PC-3 (cell line): ENCODE results near the gene CCN6. TPM values are rescaled to one million over a fixed set of nuclear protein-coding genes. Genes with fewer than 3 reads are reported as not detected.

Source experiments
- ATAC-seq: fragments of 200-7000 bp; cut with Tn5 transposase; 2 replicates; pipeline ENCODE4 v1.9.1; 2020; ENCODE audit warnings: mild to moderate bottlenecking, moderate library complexity
- BruUV-seq: library from RNA; stranded (reverse); fragments of 400-500 nt; replicated peaks from 2 replicates; lab custom pipeline; 2021; lab: Mats Ljungman, UMichigan
- CTCF ChIA-PET: fragments of 300-600 bp; sonication (Branson Sonifier 250); formaldehyde crosslinking; loops from one replicate; lab custom pipeline; 2022; ENCODE audit warnings: antibody characterized with exemption; lab: Charles Lee
- POLR2A ChIA-PET: fragments of 300-600 bp; sonication (Branson Sonifier 250); formaldehyde crosslinking; loops from one replicate; lab custom pipeline; 2022; ENCODE audit warnings: antibody characterized with exemption; ENCODE audit not compliant: unreplicated experiment; lab: Charles Lee
- DNase-seq: peaks from one replicate; pipeline ENCODE4 v3.0.0-alpha.2; 2015
- H2AFZ ChIP-seq: fragments of 300-600 bp; sonication (generic); 2 replicates; pipeline ENCODE4 v1.6.0; 2016; ENCODE audit warnings: antibody characterized with exemption, low read length
- H3F3A ChIP-seq: fragments of 300-600 bp; sonication (generic); one replicate; pipeline ENCODE4 v1.6.0; 2017; ENCODE audit warnings: antibody characterized with exemption, low read length, control low read depth, mild to moderate bottlenecking; ENCODE audit not compliant: unreplicated experiment
- H3K27ac ChIP-seq: fragments of 300-600 bp; sonication (generic); 2 replicates; pipeline ENCODE4 v1.5.1; 2016; ENCODE audit warnings: mild to moderate bottlenecking, low read length
- H3K27me3 ChIP-seq: fragments of 300-600 bp; sonication (generic); 2 replicates; pipeline ENCODE4 v1.6.1; 2016; ENCODE audit warnings: low read length, mixed read lengths
- H3K36me3 ChIP-seq: fragments of 300-600 bp; sonication (generic); 2 replicates; pipeline ENCODE4 v1.6.1; 2016; ENCODE audit warnings: low read depth, mixed run types, low read length, mixed read lengths
- H3K4me1 ChIP-seq: fragments of 300-600 bp; sonication (generic); 2 replicates; pipeline ENCODE4 v1.5.1; 2016; ENCODE audit warnings: low read length; ENCODE audit not compliant: insufficient read depth
- H3K4me2 ChIP-seq: fragments of 300-600 bp; sonication (generic); 2 replicates; pipeline ENCODE4 v1.6.0; 2016; ENCODE audit warnings: low read length
- H3K4me3 ChIP-seq: fragments of 300-600 bp; sonication (generic); 2 replicates; pipeline ENCODE4 v1.5.1; 2016; ENCODE audit warnings: mild to moderate bottlenecking, low read length, mixed read lengths
- H3K79me2 ChIP-seq: fragments of 300-600 bp; sonication (generic); 2 replicates; pipeline ENCODE4 v1.6.1; 2017; ENCODE audit warnings: low read length, mixed read lengths
- H3K9ac ChIP-seq: fragments of 300-600 bp; sonication (generic); 2 replicates; pipeline ENCODE4 v1.6.0; 2016; ENCODE audit warnings: mild to moderate bottlenecking, low read length
- H3K9me2 ChIP-seq: fragments of 300-600 bp; sonication (generic); replicated peaks from 2 replicates; pipeline ENCODE4 v1.6.1; 2016; ENCODE audit warnings: mixed run types, low read length, mixed read lengths
- H3K9me3 ChIP-seq: fragments of 300-600 bp; sonication (generic); 2 replicates; pipeline ENCODE4 v1.6.1; 2016; ENCODE audit warnings: low read length, mixed read lengths
- H4K20me1 ChIP-seq: fragments of 300-600 bp; sonication (generic); 2 replicates; pipeline ENCODE4 v1.6.1; 2016; ENCODE audit warnings: low read length, mixed read lengths
- EZH2 ChIP-seq: fragments of 300-600 bp; sonication (generic); IDR thresholded peaks from one replicate; pipeline ENCODE4 v1.6.1; 2017; ENCODE audit warnings: antibody characterized with exemption, mild to moderate bottlenecking, low read length; ENCODE audit not compliant: unreplicated experiment
- EZH2phosphoT487 ChIP-seq: fragments of 300-600 bp; sonication (generic); IDR thresholded peaks from 2 replicates; pipeline ENCODE4 v1.6.1; 2018; ENCODE audit warnings: mild to moderate bottlenecking, antibody characterized with exemption, low read length, borderline replicate concordance
- intact Hi-C: fragments of 100-400 bp; cut with micrococcal nuclease; formaldehyde crosslinking; loops from 2 replicates; pipeline ENCODE4 v1.9.0; 2023
- total RNA-seq: library from RNA; depleted of rRNA; stranded (reverse); fragments of >200 nt; gene quantifications from 2 replicates; pipeline ENCODE4 v1.2.3, GENCODE V29; 2014
- TF ChIP-seq, protein P1 (sequence below): fragments of 300-600 bp; sonication (generic); conservative IDR thresholded peaks from 2 replicates; pipeline ENCODE4 v1.5.1; 2017; ENCODE audit warnings: antibody characterized with exemption, low read depth, mild to moderate bottlenecking, low read length

Gene CCN6
- total RNA-seq, 1 experiment from 2014 or later = not detected

DNA sequence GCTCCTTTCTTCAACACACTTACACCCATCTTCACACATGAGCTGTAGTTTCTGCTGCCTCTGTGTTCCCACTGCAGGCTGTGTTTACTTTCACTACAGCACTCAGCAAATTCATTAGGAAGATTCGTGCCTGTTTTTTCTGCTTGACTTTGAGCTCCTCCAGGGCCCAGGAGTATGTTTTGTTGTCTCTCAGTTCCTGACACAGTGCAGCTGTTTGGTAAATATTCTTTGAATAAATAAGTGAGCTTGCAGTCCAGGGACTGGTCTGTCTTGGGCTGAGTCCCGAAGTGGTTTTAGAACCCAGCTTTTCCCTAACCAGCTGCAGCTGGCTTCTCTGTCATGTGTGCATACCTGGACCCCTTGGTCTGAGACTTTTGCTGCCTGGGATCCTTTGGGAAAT, 46.6 kb upstream of the CCN6 start:
- intact Hi-C loops = no loop called here
- Histone ChIP-seq H3K27me3 (no peaks in the 10 kb centered on the region), H3K9me3 (no peaks in the 10 kb centered on the region), H3K9ac (no peak overlapping the region), H3F3A (no peaks in the 10 kb centered on the region), H2AFZ (no peak overlapping the region), H3K4me1 (0 out of 2 replicates have a peak, but pooled peaks cover 5% of the 10 kb centered on the region), H3K27ac (no peak overlapping the region), H4K20me1 (no peaks in the 10 kb centered on the region), H3K4me3 (no peak overlapping the region), H3K79me2 (no peaks in the 10 kb centered on the region), H3K4me2 (no peak overlapping the region), H3K9me2 (no peaks in the 10 kb centered on the region), H3K36me3 (no peaks in the 10 kb centered on the region)
- no TSS peak for BruUV-seq
- TF ChIP-seq, protein P1, sequence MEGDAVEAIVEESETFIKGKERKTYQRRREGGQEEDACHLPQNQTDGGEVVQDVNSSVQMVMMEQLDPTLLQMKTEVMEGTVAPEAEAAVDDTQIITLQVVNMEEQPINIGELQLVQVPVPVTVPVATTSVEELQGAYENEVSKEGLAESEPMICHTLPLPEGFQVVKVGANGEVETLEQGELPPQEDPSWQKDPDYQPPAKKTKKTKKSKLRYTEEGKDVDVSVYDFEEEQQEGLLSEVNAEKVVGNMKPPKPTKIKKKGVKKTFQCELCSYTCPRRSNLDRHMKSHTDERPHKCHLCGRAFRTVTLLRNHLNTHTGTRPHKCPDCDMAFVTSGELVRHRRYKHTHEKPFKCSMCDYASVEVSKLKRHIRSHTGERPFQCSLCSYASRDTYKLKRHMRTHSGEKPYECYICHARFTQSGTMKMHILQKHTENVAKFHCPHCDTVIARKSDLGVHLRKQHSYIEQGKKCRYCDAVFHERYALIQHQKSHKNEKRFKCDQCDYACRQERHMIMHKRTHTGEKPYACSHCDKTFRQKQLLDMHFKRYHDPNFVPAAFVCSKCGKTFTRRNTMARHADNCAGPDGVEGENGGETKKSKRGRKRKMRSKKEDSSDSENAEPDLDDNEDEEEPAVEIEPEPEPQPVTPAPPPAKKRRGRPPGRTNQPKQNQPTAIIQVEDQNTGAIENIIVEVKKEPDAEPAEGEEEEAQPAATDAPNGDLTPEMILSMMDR = no peak
- no peak for TF ChIP-seq EZH2
- TF ChIP-seq EZH2phosphoT487 = no peak
- DNase-seq = no peak
- ATAC-seq = no peak
- ChIA-PET CTCF (no interaction called here), POLR2A (no interaction called here)

DNA sequence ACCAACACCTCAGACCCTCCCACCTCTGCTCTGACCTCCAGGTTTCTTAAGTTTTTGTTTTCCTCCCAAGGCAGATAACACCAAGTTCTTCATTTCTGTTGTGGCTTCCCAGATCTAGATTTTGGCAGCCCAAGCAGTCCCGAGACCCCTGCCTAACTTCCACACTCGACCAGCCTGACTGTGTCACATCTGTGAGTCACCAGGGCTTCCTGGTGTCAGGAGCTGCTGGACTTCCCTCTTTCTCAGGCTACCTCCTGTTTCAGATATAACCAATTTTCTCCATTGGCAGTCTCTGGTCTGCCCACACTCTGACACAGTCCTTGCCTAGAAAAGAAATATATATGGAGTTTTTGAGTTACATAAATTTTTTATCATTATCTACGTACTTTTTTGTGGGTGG, 46.1 kb upstream of the CCN6 start:
- Histone ChIP-seq H3K79me2 (no peaks in the 10 kb centered on the region), H3K27ac (no peak overlapping the region), H4K20me1 (no peaks in the 10 kb centered on the region), H3K4me1 (0 out of 2 replicates have a peak, but pooled peaks cover 5% of the 10 kb centered on the region), H3K9me3 (no peaks in the 10 kb centered on the region), H3K27me3 (no peaks in the 10 kb centered on the region), H2AFZ (no peak overlapping the region), H3F3A (no peaks in the 10 kb centered on the region), H3K4me3 (no peak overlapping the region), H3K9me2 (no peaks in the 10 kb centered on the region), H3K36me3 (no peaks in the 10 kb centered on the region), H3K9ac (no peak overlapping the region), H3K4me2 (no peak overlapping the region)
- ATAC-seq (no peak), DNase-seq (no peak)
- TF ChIP-seq EZH2 (no peak), EZH2phosphoT487 (no peak)
- TF ChIP-seq, protein P1 = no peak
- ChIA-PET CTCF (interaction anchor here (0.6 kb wide), 1 partner anchor 36 kb away, joined by 3 read pairs; no protein-coding TSS in a partner anchor), POLR2A (no interaction called here)
- BruUV-seq = no TSS peak
- intact Hi-C loops = no loop called here

DNA sequence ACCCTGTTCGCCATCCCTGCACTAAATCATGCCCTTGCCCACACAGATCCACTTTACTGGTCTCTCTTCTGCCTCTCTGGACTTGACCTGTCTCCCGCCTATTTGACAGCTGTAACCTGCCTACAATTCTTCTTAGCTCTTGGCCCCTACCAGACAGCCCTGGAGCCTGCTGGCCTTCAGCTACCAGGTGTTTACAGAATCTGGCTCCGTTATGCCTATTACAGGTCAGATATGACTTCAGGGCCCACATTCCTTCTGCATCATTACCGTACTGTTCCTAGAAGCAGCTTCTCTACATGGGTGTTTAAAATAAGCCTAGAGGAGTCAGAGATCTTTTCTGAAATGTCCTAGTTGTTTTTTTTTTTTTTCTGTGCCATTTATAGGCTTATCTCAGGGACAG, 45.4 kb upstream of the CCN6 start:
- TF ChIP-seq EZH2 = no peak
- TF ChIP-seq, protein P1 = no peak
- TF ChIP-seq EZH2phosphoT487 = no peak
- Histone ChIP-seq H3K27me3 (no peaks in the 10 kb centered on the region), H3F3A (no peaks in the 10 kb centered on the region), H3K27ac (no peak overlapping the region), H4K20me1 (no peaks in the 10 kb centered on the region), H3K4me1 (0 out of 2 replicates have a peak, but pooled peaks cover 5% of the 10 kb centered on the region), H3K4me3 (no peak overlapping the region), H3K9me3 (no peaks in the 10 kb centered on the region), H3K36me3 (no peaks in the 10 kb centered on the region), H2AFZ (no peak overlapping the region), H3K4me2 (no peak overlapping the region), H3K9ac (no peak overlapping the region), H3K79me2 (no peaks in the 10 kb centered on the region), H3K9me2 (no peaks in the 10 kb centered on the region)
- ChIA-PET CTCF (no interaction called here), POLR2A (no interaction called here)
- no TSS peak for BruUV-seq
- no peak for DNase-seq
- ATAC-seq = no peak
- intact Hi-C loops = no loop called here
